ENCODE data around the gene INPP5A. TPM values are rescaled to one million over a fixed set of nuclear protein-coding genes. Genes with fewer than 3 reads are reported as not detected.

Gene INPP5A
- total and polyA plus RNA-seq, 11 donors = 38.6 to 179 (median 102) TPM

- Histone ChIP-seq H3K4me3 (no peak overlapping the region), H3K36me3 (no peaks in the 10 kb centered on the region), H3K9me3 (no peaks in the 10 kb centered on the region), H3K4me1 (peaks cover 0 to 67% (median 20%) of the 10 kb centered on the region in 12 donors), H3K27ac (no peak overlapping the region), H3K27me3 (no peaks in the 10 kb centered on the region)
- 57 to 62% (median 61%) methylated on average over 10 of the region's 10 CpGs for WGBS, 4 donors
- peak in 1 of 4 donors; percentile 25 for ATAC-seq
- peak in 1 of 5 donors; percentile 6 for DNase-seq
- TF ChIP-seq POLR2A (IDR thresholded peaks at IDR 0.05) (no peak), CTCF (IDR thresholded peaks at IDR 0.05) (no peak)
- intact Hi-C loops (cut with DNase I) = loop anchor here in 1 of 10 donors (10.0 kb wide), 1 partner anchor 335 kb away; no protein-coding TSS in a partner anchor
Measured at GRCh38 chr10:132560241-132560731, 22.7 kb downstream of the INPP5A start.

GRCh38 chr10:132562177-132562915 is 24.8 kb downstream of the INPP5A start:
- Histone ChIP-seq H3K27me3 (no peaks in the 10 kb centered on the region), H3K36me3 (no peaks in the 10 kb centered on the region), H3K9me3 (no peaks in the 10 kb centered on the region), H3K27ac (no peak overlapping the region), H3K4me1 (peaks cover 0 to 68% (median 12%) of the 10 kb centered on the region in 12 donors), H3K4me3 (no peak overlapping the region)
- 96 to 97% (median 96%) methylated on average over 15 to 29 of the region's 29 CpGs for WGBS, 4 donors
- intact Hi-C loops (cut with DNase I) = loop anchor here in 1 of 10 donors (10.0 kb wide), 1 partner anchor 338 kb away; no protein-coding TSS in a partner anchor
- ATAC-seq = peak in 1 of 4 donors; percentile 6
- no peak for TF ChIP-seq CTCF (IDR thresholded peaks at IDR 0.05)
- TF ChIP-seq POLR2A (IDR thresholded peaks at IDR 0.05) = no peak
- DNase-seq = peak in 1 of 5 donors; percentile 65

GRCh38 chr10:132562916-132563456 is 25.4 kb downstream of the INPP5A start:
- Histone ChIP-seq H3K9me3 (no peaks in the 10 kb centered on the region), H3K36me3 (no peaks in the 10 kb centered on the region), H3K4me1 (peaks cover 0 to 62% (median 12%) of the 10 kb centered on the region in 12 donors), H3K27me3 (no peaks in the 10 kb centered on the region), H3K4me3 (no peak overlapping the region), H3K27ac (no peak overlapping the region)
- TF ChIP-seq CTCF (IDR thresholded peaks at IDR 0.05) (no peak), POLR2A (IDR thresholded peaks at IDR 0.05) (no peak)
- peak in 2 of 4 donors; percentile 7 to 8 for ATAC-seq
- intact Hi-C loops (cut with DNase I) = loop anchor here in 1 of 10 donors (10.0 kb wide), 1 partner anchor 338 kb away; no protein-coding TSS in a partner anchor
- WGBS, 4 donors = 89 to 95% (median 90%) methylated on average over 12 to 14 of the region's 14 CpGs
- DNase-seq = no peak
